ENCODE results near the gene RBM4B.
"Not testable (repeated sequence)": the region's sequence is repeated elsewhere in the genome, so short reads cannot be mapped to it uniquely, and the experiment has no call there.

Gene RBM4B

GRCh38 chr11:66686100-66686785 is 8.6 kb upstream of the RBM4B start:
- no peak for DNase-seq

- no peak for DNase-seq
These were observed 7.8 kb upstream of the RBM4B start for GRCh38 chr11:66685276-66686099.

- DNase-seq: no peak
These were observed 6.9 kb upstream of the RBM4B start for GRCh38 chr11:66684635-66685034.

- no peak for DNase-seq
These were observed 6.2 kb upstream of the RBM4B start for GRCh38 chr11:66683877-66684276.

GRCh38 chr11:66680966-66681645 is 3.4 kb upstream of the RBM4B start:
- no peak for DNase-seq

GRCh38 chr11:66676931-66677598 is 622 bp downstream of the RBM4B start:
- DNase-seq: no peak

GRCh38 chr11:66676282-66676919 is 1.3 kb downstream of the RBM4B start:
- no peak for DNase-seq

GRCh38 chr11:66674964-66675602 is 2.6 kb downstream of the RBM4B start:
- DNase-seq: no peak

- DNase-seq: no peak
These were observed 6.9 kb downstream of the RBM4B start for GRCh38 chr11:66670816-66671215.

GRCh38 chr11:66665369-66665768 is 12.3 kb downstream of the RBM4B start:
- DNase-seq: no peak

GRCh38 chr11:66663741-66664296 is 13.9 kb downstream of the RBM4B start:
- no peak for DNase-seq

- DNase-seq: no peak
These were observed 17.9 kb downstream of the RBM4B start for GRCh38 chr11:66659763-66660162.

GRCh38 chr11:66653123-66653522 is 24.6 kb downstream of the RBM4B start:
- DNase-seq: no peak

GRCh38 chr11:66652651-66653050 is 25.0 kb downstream of the RBM4B start:
- no peak for DNase-seq

- DNase-seq: no peak
These were observed 26.7 kb downstream of the RBM4B start for GRCh38 chr11:66651016-66651415.

- DNase-seq: no peak
These were observed 27.8 kb downstream of the RBM4B start for GRCh38 chr11:66649903-66650302.

- DNase-seq: no peak
These were observed 30.9 kb downstream of the RBM4B start for GRCh38 chr11:66646828-66647227.

GRCh38 chr11:66643745-66644437 is 33.8 kb downstream of the RBM4B start:
- DNase-seq: no peak

GRCh38 chr11:66641834-66642233 is 35.9 kb downstream of the RBM4B start:
- DNase-seq: no peak

GRCh38 chr11:66639814-66640340 is 37.8 kb downstream of the RBM4B start:
- not testable (repeated sequence) for DNase-seq
